ENCODE data around the gene TTC31. TPM values are rescaled to one million over a fixed set of nuclear protein-coding genes. Genes with fewer than 3 reads are reported as not detected.

TTC31 gene
- total RNA-seq, 2 experiments from 2014 or later, result 20.6 to 26.1 TPM

GRCh38 chr2:74507926-74508520 is 25.1 kb downstream of the TTC31 start:
- Mint-ChIP-seq H3K27me3 (peaks cover 75% of the 10 kb centered on the region), H3K36me3 (ENCODE audit: low read depth) (peaks cover 37% of the 10 kb centered on the region), H3K4me3 (peak overlapping the region; percentile 100), H3K9me3 (no peaks in the 10 kb centered on the region), H3K4me1 (ENCODE audit: low read depth) (peaks cover 55% of the 10 kb centered on the region), H3K27ac (peak overlapping the region; percentile 97)
- no peak for ATAC-seq (ENCODE audit: poor library complexity)
- POLR2A ChIA-PET, result interaction anchor here (1.1 to 4.4 kb wide), 10 partner anchors 8 to 50 kb away, joined by 3 to 23 read pairs (median 6); partner anchors contain the start of genes AUP1, CCDC142, HTRA2 and MRPL53
- Histone ChIP-seq H3K4me1 (ENCODE audit: insufficient read depth, low read length) (peaks cover 43% of the 10 kb centered on the region), H3K36me3 (ENCODE audit: insufficient read depth, low read length) (peaks cover 18% of the 10 kb centered on the region), H3K27me3 (ENCODE audit: control insufficient read depth in 1 of 2, insufficient read depth in 2 of 2, low read length in 2 of 2) (peaks cover 25 to 39% of the 10 kb centered on the region in 2 experiments), H3K9me3 (ENCODE audit: control insufficient read depth in 1 of 2, insufficient read depth in 1 of 2, low read length in 2 of 2) (peaks cover 0 to 11% of the 10 kb centered on the region in 2 experiments), H3K4me3 (ENCODE audit: low read length) (peak overlapping the region; percentile 92), H3K27ac (ENCODE audit: low read depth in 1 of 2, low read length in 2 of 2) (peak overlapping the region; percentile 98)
- intact Hi-C loops (cut with DNase I, micrococcal nuclease), result loop anchor here (1.0 to 2.0 kb wide), 2 partner anchors 21 to 51 kb away; partner anchors contain the start of genes AUP1 (in 2 of the 2) and HTRA2 (in 2 of the 2)
- TF ChIP-seq, protein P1, sequence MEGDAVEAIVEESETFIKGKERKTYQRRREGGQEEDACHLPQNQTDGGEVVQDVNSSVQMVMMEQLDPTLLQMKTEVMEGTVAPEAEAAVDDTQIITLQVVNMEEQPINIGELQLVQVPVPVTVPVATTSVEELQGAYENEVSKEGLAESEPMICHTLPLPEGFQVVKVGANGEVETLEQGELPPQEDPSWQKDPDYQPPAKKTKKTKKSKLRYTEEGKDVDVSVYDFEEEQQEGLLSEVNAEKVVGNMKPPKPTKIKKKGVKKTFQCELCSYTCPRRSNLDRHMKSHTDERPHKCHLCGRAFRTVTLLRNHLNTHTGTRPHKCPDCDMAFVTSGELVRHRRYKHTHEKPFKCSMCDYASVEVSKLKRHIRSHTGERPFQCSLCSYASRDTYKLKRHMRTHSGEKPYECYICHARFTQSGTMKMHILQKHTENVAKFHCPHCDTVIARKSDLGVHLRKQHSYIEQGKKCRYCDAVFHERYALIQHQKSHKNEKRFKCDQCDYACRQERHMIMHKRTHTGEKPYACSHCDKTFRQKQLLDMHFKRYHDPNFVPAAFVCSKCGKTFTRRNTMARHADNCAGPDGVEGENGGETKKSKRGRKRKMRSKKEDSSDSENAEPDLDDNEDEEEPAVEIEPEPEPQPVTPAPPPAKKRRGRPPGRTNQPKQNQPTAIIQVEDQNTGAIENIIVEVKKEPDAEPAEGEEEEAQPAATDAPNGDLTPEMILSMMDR (IDR thresholded peaks at IDR 0.05), result no peak
- CTCF ChIA-PET, result interaction anchor here (0.9 to 1.4 kb wide), 3 partner anchors 21 to 25 kb away, joined by 3 to 6 read pairs (median 6); partner anchors contain the start of genes AUP1, CCDC142, HTRA2 and TTC31
- peak in 4 of 14 experiments; percentile 11 to 57 (median 38) for DNase-seq

DNA sequence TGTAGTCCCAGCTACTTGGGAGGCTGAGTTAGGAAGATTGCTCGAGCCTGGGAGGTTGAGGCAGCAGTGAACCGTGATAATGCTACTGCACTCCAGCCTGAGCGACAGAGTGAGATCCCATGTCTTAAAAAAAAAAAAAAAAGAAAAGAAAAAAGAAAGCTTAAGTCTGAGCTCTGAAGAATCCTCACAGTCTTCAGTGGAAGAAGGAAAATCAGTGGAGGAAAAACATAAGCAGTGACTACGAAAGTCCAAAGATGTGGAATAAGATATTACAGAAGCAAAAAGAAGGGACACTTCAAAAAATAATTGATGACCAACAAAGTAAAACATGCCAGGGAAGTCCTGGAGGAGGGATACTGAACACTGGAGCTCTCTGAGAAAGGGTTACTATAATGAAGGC is 27.4 kb downstream of the TTC31 start:
- H3K27ac Mint-ChIP-seq, result no peak overlapping the region
- H3K4me3 Mint-ChIP-seq, result peak overlapping the region; percentile 3
- Histone ChIP-seq H3K27ac (ENCODE audit: low read depth in 1 of 2, low read length in 2 of 2) (no peak overlapping the region), H3K4me1 (ENCODE audit: insufficient read depth, low read length) (peaks cover 53% of the 10 kb centered on the region), H3K36me3 (ENCODE audit: insufficient read depth, low read length) (peaks cover 8% of the 10 kb centered on the region), H3K9me3 (ENCODE audit: control insufficient read depth in 1 of 2, insufficient read depth in 1 of 2, low read length in 2 of 2) (peaks cover 0 to 24% of the 10 kb centered on the region in 2 experiments), H3K27me3 (ENCODE audit: control insufficient read depth in 1 of 2, insufficient read depth in 2 of 2, low read length in 2 of 2) (peaks cover 29 to 43% of the 10 kb centered on the region in 2 experiments), H3K4me3 (ENCODE audit: low read length) (no peak overlapping the region)
- peaks cover 25% of the 10 kb centered on the region for H3K36me3 Mint-ChIP-seq (ENCODE audit: low read depth)
- TF ChIP-seq, protein P1 (IDR thresholded peaks at IDR 0.05), result no peak
- no peaks in the 10 kb centered on the region for H3K9me3 Mint-ChIP-seq
- DNase-seq (no peak), ATAC-seq (ENCODE audit: poor library complexity) (no peak)
- peaks cover 67% of the 10 kb centered on the region for H3K27me3 Mint-ChIP-seq
- intact Hi-C loops (cut with DNase I, micrococcal nuclease), result no loop called here
- peaks cover 37% of the 10 kb centered on the region for H3K4me1 Mint-ChIP-seq (ENCODE audit: low read depth)
- CTCF ChIA-PET, result interaction anchor here (0.8 to 1.6 kb wide), 3 partner anchors 10 to 22 kb away, joined by 3 to 6 read pairs (median 3); no protein-coding TSS in a partner anchor
- POLR2A ChIA-PET, result interaction anchor here (1.0 to 4.4 kb wide), 6 partner anchors 12 to 52 kb away, joined by 3 to 23 read pairs (median 4); partner anchors contain the start of genes AUP1, HTRA2, MOGS and MRPL53

GRCh38 chr2:74511104-74511989 is 28.5 kb downstream of the TTC31 start:
- peaks cover 17% of the 10 kb centered on the region for H3K36me3 Mint-ChIP-seq (ENCODE audit: low read depth)
- no peak overlapping the region for H3K27ac Mint-ChIP-seq
- peaks cover 40 to 44% of the 10 kb centered on the region in 2 experiments for H3K27me3 ChIP-seq (ENCODE audit: control insufficient read depth in 1 of 2, insufficient read depth in 2 of 2, low read length in 2 of 2)
- peak overlapping the region; percentile 30 for H3K4me3 Mint-ChIP-seq
- H3K9me3 Mint-ChIP-seq, result no peaks in the 10 kb centered on the region
- no peak for DNase-seq
- H3K27ac ChIP-seq (ENCODE audit: low read depth in 1 of 2, low read length in 2 of 2), result no peak overlapping the region
- peaks cover 35% of the 10 kb centered on the region for H3K4me1 Mint-ChIP-seq (ENCODE audit: low read depth)
- peaks cover 70% of the 10 kb centered on the region for H3K27me3 Mint-ChIP-seq
- H3K4me3 ChIP-seq (ENCODE audit: low read length), result no peak overlapping the region
- peaks cover 0 to 32% of the 10 kb centered on the region in 2 experiments for H3K9me3 ChIP-seq (ENCODE audit: control insufficient read depth in 1 of 2, insufficient read depth in 1 of 2, low read length in 2 of 2)
- H3K36me3 ChIP-seq (ENCODE audit: insufficient read depth, low read length), result no peaks in the 10 kb centered on the region
- ChIA-PET CTCF (no interaction called here), POLR2A (interaction anchor here (1.1 to 4.4 kb wide), 3 partner anchors 21 to 53 kb away, joined by 3 to 23 read pairs (median 3); partner anchors contain the start of genes MRPL53 and WBP1)
- intact Hi-C loops (cut with DNase I, micrococcal nuclease), result no loop called here
- TF ChIP-seq, protein P1 (IDR thresholded peaks at IDR 0.05), result no peak
- ATAC-seq (ENCODE audit: poor library complexity), result no peak
- H3K4me1 ChIP-seq (ENCODE audit: insufficient read depth, low read length), result peaks cover 53% of the 10 kb centered on the region
